Skeletal muscle tissue (tissue), 4 donors: ENCODE data around the gene PCDHGA7. TPM values are rescaled to one million over a fixed set of nuclear protein-coding genes. Genes with fewer than 3 reads are reported as not detected.
"Not testable (repeated sequence)": the region's sequence is repeated elsewhere in the genome, so short reads cannot be mapped to it uniquely, and the experiment has no call there.

Experiments
- H3K27ac ChIP-seq: one replicate; pipeline ENCODE4 v1.7.0; 2013; ENCODE audit warnings: mild to moderate bottlenecking, low read depth, low read length, inconsistent platforms
- H3K27me3 ChIP-seq, 3 donors: one replicate each; pipeline ENCODE4 v1.7.0; 2013; ENCODE audit warnings: low read length in 3 of 3; ENCODE audit not compliant: control insufficient read depth in 3 of 3, insufficient read depth in 3 of 3
- H3K36me3 ChIP-seq, 3 donors: one replicate each; pipeline ENCODE4 v1.7.0; 2013; ENCODE audit warnings: low read length in 3 of 3; ENCODE audit not compliant: control insufficient read depth in 3 of 3, insufficient read depth in 3 of 3
- H3K4me1 ChIP-seq, 3 donors: one replicate each; pipeline ENCODE4 v1.7.0; 2013; ENCODE audit warnings: low read length in 3 of 3, mild to moderate bottlenecking in 3 of 3; ENCODE audit not compliant: control insufficient read depth in 3 of 3, insufficient read depth in 3 of 3
- H3K4me3 ChIP-seq, 3 donors: one replicate each; pipeline ENCODE4 v1.7.0; 2013; ENCODE audit warnings: low read length in 3 of 3
- H3K9ac ChIP-seq, 3 donors: one replicate each; pipeline ENCODE4 v1.7.0; 2013; ENCODE audit warnings: low read length in 3 of 3, mild to moderate bottlenecking in 3 of 3, moderate library complexity in 2 of 3, low read depth in 1 of 3
- H3K9me3 ChIP-seq, 3 donors: one replicate each; pipeline ENCODE4 v1.7.0; 2013; ENCODE audit warnings: low read length in 3 of 3; ENCODE audit not compliant: control insufficient read depth in 3 of 3
- total RNA-seq: library from RNA; depleted of rRNA; stranded (reverse); fragments of >200 nt; gene quantifications from one replicate; pipeline ENCODE4 v1.2.3, GENCODE V29; 2014
- donor health status: Osteomylitis.

The PCDHGA7 gene
- 3.7 TPM for total RNA-seq

DNA sequence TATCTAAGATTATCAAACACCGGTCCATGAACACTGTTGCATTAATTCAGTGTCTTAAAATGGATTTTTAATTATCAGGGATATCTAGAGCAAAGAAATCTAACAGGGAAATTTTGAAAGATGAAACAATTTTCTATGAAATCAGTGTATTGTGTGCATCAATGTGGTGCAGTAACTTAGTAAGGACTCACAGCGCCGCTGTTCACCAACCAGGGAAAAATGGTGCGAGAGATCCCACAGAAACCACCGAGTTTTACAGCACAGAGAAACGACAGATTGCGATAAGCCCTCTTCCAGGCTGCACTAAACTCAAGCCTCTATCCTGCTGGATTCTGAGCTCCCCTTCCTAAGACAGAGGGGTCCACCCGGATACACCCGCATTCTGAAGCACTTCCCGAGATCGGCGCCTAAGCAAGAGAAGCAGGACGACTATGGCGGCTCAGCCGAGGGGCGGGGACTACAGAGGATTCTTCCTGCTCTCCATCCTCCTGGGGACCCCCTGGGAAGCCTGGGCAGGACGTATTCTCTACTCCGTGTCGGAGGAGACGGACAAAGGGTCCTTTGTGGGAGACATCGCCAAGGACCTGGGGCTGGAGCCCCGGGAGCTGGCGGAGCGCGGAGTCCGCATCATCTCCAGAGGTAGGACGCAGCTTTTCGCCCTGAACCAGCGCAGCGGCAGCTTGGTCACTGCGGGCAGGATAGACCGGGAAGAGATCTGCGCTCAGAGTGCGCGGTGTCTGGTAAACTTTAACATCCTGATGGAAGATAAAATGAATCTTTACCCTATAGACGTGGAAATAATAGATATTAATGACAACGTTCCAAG is at the start of gene PCDHGA7:
TSS of gene PCDHGA7 (plus strand) at position 274 of the 826 bp plus-strand sequence. CDS start at position 432, 158 bp downstream.
- Histone ChIP-seq H3K27me3 (peaks cover 0 to 3% (median 0%) of the 10 kb centered on the region in 3 donors), H3K27ac (no peak within 1 kb of the TSS), H3K9me3 (peaks cover 8 to 24% (median 14%) of the 10 kb centered on the region in 3 donors), H3K4me1 (peaks cover 0 to 5% (median 0%) of the 10 kb centered on the region in 3 donors), H3K9ac (peak within 1 kb of the TSS in 1 of 3 donors; percentile 78), H3K36me3 (no peaks in the 10 kb centered on the region), H3K4me3 (peak within 1 kb of the TSS; percentile 58 to 69 (median 61))

- peaks cover 0 to 9% (median 3%) of the 10 kb centered on the region in 3 donors for H3K27me3 ChIP-seq
- peak within 1 kb of the TSS in 2 of 3 donors; percentile 61 to 64 for H3K9ac ChIP-seq
These were observed 43.8 kb upstream of the PCDHGA7 start, which contains the start of gene PCDHGA2 for GRCh38 chr5:141338538-141339306. Gene PCDHGA2, plus strand, starts transcription at chr5:141338760.

DNA sequence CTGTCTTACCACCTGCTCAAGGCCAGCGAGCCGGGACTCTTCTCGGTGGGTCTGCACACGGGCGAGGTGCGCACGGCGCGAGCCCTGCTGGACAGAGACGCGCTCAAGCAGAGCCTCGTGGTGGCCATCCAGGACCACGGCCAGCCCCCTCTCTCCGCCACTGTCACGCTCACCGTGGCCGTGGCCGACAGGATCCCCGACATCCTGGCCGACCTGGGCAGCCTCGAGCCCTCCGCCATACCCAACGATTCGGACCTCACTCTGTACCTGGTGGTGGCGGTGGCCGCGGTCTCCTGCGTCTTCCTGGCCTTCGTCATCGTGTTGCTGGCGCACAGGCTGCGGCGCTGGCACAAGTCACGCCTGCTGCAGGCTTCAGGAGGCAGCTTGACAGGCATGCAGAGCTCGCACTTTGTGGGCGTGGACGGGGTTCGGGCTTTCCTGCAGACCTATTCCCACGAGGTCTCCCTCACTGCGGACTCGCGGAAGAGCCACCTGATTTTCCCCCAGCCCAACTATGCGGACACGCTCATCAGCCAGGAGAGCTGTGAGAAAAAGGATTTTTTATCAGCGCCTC is 41.7 kb upstream of the PCDHGA7 start:
- H3K9ac ChIP-seq, H3K27ac ChIP-seq, H3K27me3 ChIP-seq, H3K4me1 ChIP-seq, H3K36me3 ChIP-seq, H3K4me3 ChIP-seq: not testable (repeated sequence)
- peaks cover 9 to 39% (median 33%) of the 10 kb centered on the region in 3 donors for H3K9me3 ChIP-seq

More at GRCh38 chr5:141338538-141339306, 43.8 kb upstream of the PCDHGA7 start, which contains the start of gene PCDHGA2:
- Histone ChIP-seq H3K9me3 (peaks cover 4 to 34% (median 18%) of the 10 kb centered on the region in 3 donors), H3K4me3 (peak within 1 kb of the TSS; percentile 48 to 74 (median 74)), H3K36me3 (no peaks in the 10 kb centered on the region), H3K4me1 (no peaks in the 10 kb centered on the region), H3K27ac (peak within 1 kb of the TSS; percentile 60)

DNA sequence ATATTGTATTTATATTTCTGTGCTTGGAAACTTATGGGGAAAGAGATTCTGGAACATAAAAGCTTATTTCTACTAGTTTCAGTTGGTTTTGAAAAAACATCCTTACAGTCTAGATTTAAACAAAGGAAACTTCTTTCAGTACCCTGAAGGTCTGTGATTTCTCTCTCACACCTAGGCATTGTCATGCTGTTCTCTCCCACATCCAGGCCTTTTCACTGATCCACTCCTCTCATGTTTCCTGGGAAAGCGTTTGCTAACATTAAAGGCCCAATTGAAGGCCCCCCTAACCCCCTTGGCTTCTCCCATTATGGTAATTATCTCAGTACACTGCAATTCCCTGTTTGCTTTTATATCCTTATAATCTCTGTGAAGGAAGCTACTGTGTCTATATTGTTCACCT is 39.8 kb upstream of the PCDHGA7 start:
- Histone ChIP-seq H3K9me3 (peaks cover 11 to 33% (median 30%) of the 10 kb centered on the region in 3 donors), H3K27ac (peak overlapping the region; percentile 26), H3K4me1 (no peaks in the 10 kb centered on the region), H3K36me3 (no peaks in the 10 kb centered on the region), H3K27me3 (peaks cover 0 to 10% (median 7%) of the 10 kb centered on the region in 3 donors), H3K4me3 (peak overlapping the region in 1 of 3 donors; percentile 11), H3K9ac (peak overlapping the region in 1 of 3 donors; percentile 36)

GRCh38 chr5:141343242-141343952 is 39.1 kb upstream of the PCDHGA7 start, which contains the start of gene PCDHGA3:
Gene PCDHGA3, plus strand, starts transcription at chr5:141343829. Its CDS starts 205 bp downstream, at chr5:141344034.
- peaks cover 12 to 31% (median 27%) of the 10 kb centered on the region in 3 donors for H3K9me3 ChIP-seq
- H3K4me1 ChIP-seq: no peaks in the 10 kb centered on the region
- peak within 1 kb of the TSS; percentile 38 to 60 (median 57) for H3K9ac ChIP-seq
- peak within 1 kb of the TSS; percentile 61 to 66 (median 65) for H3K4me3 ChIP-seq
- peak within 1 kb of the TSS; percentile 65 for H3K27ac ChIP-seq
- no peaks in the 10 kb centered on the region for H3K36me3 ChIP-seq
- peaks cover 0 to 10% (median 7%) of the 10 kb centered on the region in 3 donors for H3K27me3 ChIP-seq

DNA sequence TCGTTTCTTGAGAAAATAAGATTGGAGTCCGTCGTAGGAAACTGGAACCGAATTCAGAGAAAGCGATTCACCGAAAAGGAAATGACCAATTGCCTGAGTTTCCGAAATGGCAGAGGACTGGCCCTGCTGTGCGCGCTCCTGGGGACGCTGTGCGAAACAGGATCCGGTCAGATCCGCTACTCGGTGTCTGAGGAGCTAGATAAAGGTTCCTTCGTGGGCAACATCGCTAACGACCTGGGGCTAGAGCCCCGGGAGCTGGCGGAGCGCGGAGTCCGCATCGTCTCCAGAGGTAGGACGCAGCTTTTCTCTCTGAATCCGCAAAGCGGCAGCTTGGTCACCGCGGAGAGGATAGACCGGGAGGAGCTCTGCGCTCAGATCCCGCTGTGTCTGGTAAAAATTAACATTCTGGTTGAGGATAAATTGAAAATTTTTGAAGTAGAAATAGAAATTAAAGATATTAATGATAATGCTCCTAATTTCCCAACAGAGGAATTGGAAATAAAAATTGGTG is 38.5 kb upstream of the PCDHGA7 start:
- H3K9ac ChIP-seq: peak overlapping the region; percentile 38 to 60 (median 57)
- H3K36me3 ChIP-seq: no peaks in the 10 kb centered on the region
- H3K9me3 ChIP-seq: peaks cover 8 to 29% (median 25%) of the 10 kb centered on the region in 3 donors
- no peaks in the 10 kb centered on the region for H3K4me1 ChIP-seq
- H3K4me3 ChIP-seq: peak overlapping the region; percentile 61 to 66 (median 65)
- peaks cover 0 to 10% (median 1%) of the 10 kb centered on the region in 3 donors for H3K27me3 ChIP-seq
- peak overlapping the region; percentile 65 for H3K27ac ChIP-seq

DNA sequence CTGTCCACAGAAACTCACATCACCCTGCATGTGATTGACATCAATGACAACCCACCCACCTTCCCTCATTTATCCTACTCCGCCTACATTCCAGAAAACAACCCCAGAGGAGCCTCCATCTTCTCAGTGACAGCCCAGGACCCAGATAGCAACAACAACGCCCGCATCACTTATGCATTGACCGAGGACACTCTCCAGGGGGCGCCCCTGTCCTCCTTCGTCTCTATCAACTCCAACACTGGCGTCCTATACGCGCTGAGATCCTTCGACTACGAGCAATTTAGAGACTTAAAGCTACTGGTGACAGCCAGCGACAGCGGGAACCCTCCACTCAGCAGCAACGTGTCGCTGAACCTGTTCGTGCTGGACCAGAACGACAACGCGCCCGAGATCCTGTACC is 37.2 kb upstream of the PCDHGA7 start:
- peaks cover 11 to 20% (median 12%) of the 10 kb centered on the region in 3 donors for H3K9me3 ChIP-seq
- no peak overlapping the region for H3K27ac ChIP-seq
- no peak overlapping the region for H3K4me3 ChIP-seq

GRCh38 chr5:141346017-141346416 is 36.5 kb upstream of the PCDHGA7 start:
- H3K36me3 ChIP-seq, H3K9ac ChIP-seq, H3K27ac ChIP-seq, H3K4me1 ChIP-seq, H3K4me3 ChIP-seq: not testable (repeated sequence)
- Histone ChIP-seq H3K27me3 (peaks cover 0 to 10% (median 4%) of the 10 kb centered on the region in 3 donors), H3K9me3 (peaks cover 11 to 23% (median 18%) of the 10 kb centered on the region in 3 donors)

More for the DNA sequence above, 37.2 kb upstream of the PCDHGA7 start:
- Histone ChIP-seq H3K36me3 (no peaks in the 10 kb centered on the region), H3K4me1 (no peaks in the 10 kb centered on the region), H3K27me3 (peaks cover 0 to 7% (median 0%) of the 10 kb centered on the region in 3 donors), H3K9ac (no peak overlapping the region)
